DND-41 (cell line): ENCODE results near the gene FAM170B.

Experiments used
- ATAC-seq: fragments of 200-7000 bp; cut with Tn5 transposase; 3 replicates; pipeline ENCODE4 v1.9.1; 2021; ENCODE audit warnings: low read depth; ENCODE audit not compliant: insufficient read depth
- DNase-seq: peaks from one replicate; pipeline ENCODE4 v3.0.0-alpha.2; 2020
- H2AFZ ChIP-seq: 2 replicates; pipeline ENCODE4 v1.6.0; 2012; ENCODE audit warnings: low read depth, low read length
- H3K27ac ChIP-seq: 2 replicates; pipeline ENCODE4 v1.5.1; 2012; ENCODE audit warnings: low read length, inconsistent platforms
- H3K27me3 ChIP-seq: fragments of 200-600 bp; sonication (generic); 2 replicates; pipeline ENCODE4 v1.6.0; 2012; ENCODE audit warnings: low read length, mild to moderate bottlenecking, inconsistent platforms; ENCODE audit not compliant: insufficient read depth, poor library complexity
- H3K36me3 ChIP-seq: 2 replicates; pipeline ENCODE4 v1.5.1; 2012; ENCODE audit warnings: low read length, inconsistent platforms; ENCODE audit not compliant: insufficient read depth
- H3K4me1 ChIP-seq: 2 replicates; pipeline ENCODE4 v1.5.1; 2012; ENCODE audit warnings: mild to moderate bottlenecking, low read length; ENCODE audit not compliant: insufficient read depth
- H3K4me2 ChIP-seq: 2 replicates; pipeline ENCODE4 v1.6.0; 2012; ENCODE audit warnings: mild to moderate bottlenecking, moderate library complexity, low read length, inconsistent platforms; ENCODE audit not compliant: insufficient read depth
- H3K4me3 ChIP-seq, 2 experiments: fragments of 200-600 bp in 1 of 2; shearing (Covaris generic) in 1 of 2; 2 replicates each; pipeline ENCODE4 v1.5.1; 2012 to 2016; ENCODE audit warnings: inconsistent platforms in 2 of 2, low read length in 2 of 2, mild to moderate bottlenecking in 2 of 2, low read depth in 1 of 2, moderate library complexity in 1 of 2
- H3K79me2 ChIP-seq: 2 replicates; pipeline ENCODE4 v1.6.0; 2012; ENCODE audit warnings: low read length, inconsistent platforms; ENCODE audit not compliant: insufficient read depth
- H3K9ac ChIP-seq: 2 replicates; pipeline ENCODE4 v1.6.0; 2012; ENCODE audit warnings: low read depth, mild to moderate bottlenecking, inconsistent platforms, low read length, moderate library complexity
- H3K9me3 ChIP-seq: 2 replicates; pipeline ENCODE4 v1.5.1; 2012; ENCODE audit warnings: low read length, moderate library complexity, mild to moderate bottlenecking, inconsistent platforms; ENCODE audit not compliant: insufficient read depth, severe bottlenecking
- H4K20me1 ChIP-seq: 2 replicates; pipeline ENCODE4 v1.6.0; 2012; ENCODE audit warnings: low read length; ENCODE audit not compliant: insufficient read depth
- CTCF ChIP-seq: IDR thresholded peaks from 2 replicates; pipeline ENCODE4 v1.5.1; 2012; ENCODE audit warnings: borderline replicate concordance, low read length, moderate library complexity, mild to moderate bottlenecking; ENCODE audit not compliant: poor library complexity, severe bottlenecking; ENCODE audit errors: extremely low read depth
- EZH2 ChIP-seq: IDR thresholded peaks from 3 replicates; pipeline ENCODE4 v1.6.1; 2012; ENCODE audit warnings: borderline replicate concordance, low read depth, mild to moderate bottlenecking, moderate library complexity, low read length, inconsistent platforms; ENCODE audit not compliant: severe bottlenecking

The FAM170B gene

GRCh38 chr10:49120911-49121310 is 12.9 kb downstream of the FAM170B start:
- Histone ChIP-seq H3K4me2 (no peak overlapping the region), H3K27ac (no peak overlapping the region), H3K27me3 (peaks cover 4% of the 10 kb centered on the region), H3K36me3 (no peaks in the 10 kb centered on the region), H2AFZ (no peak overlapping the region), H3K9me3 (no peaks in the 10 kb centered on the region), H4K20me1 (no peaks in the 10 kb centered on the region), H3K9ac (no peak overlapping the region), H3K79me2 (no peaks in the 10 kb centered on the region), H3K4me3 (no peak overlapping the region), H3K4me1 (no peaks in the 10 kb centered on the region)
- DNase-seq, result no peak
- TF ChIP-seq EZH2 (no peak), CTCF (no peak)
- no peak for ATAC-seq

- no peak for DNase-seq
- Histone ChIP-seq H3K4me2 (no peak overlapping the region), H3K9me3 (no peaks in the 10 kb centered on the region), H2AFZ (no peak overlapping the region), H3K36me3 (no peaks in the 10 kb centered on the region), H3K4me3 (no peak overlapping the region), H3K9ac (no peak overlapping the region), H4K20me1 (no peaks in the 10 kb centered on the region), H3K27me3 (peaks cover 4% of the 10 kb centered on the region), H3K27ac (no peak overlapping the region), H3K4me1 (no peaks in the 10 kb centered on the region), H3K79me2 (no peaks in the 10 kb centered on the region)
- TF ChIP-seq EZH2 (no peak), CTCF (no peak)
- no peak for ATAC-seq
These were observed 14.1 kb downstream of the FAM170B start for GRCh38 chr10:49119746-49120145.

GRCh38 chr10:49118430-49119074 is 15.3 kb downstream of the FAM170B start:
- Histone ChIP-seq H3K9ac (no peak overlapping the region), H3K4me2 (no peak overlapping the region), H2AFZ (no peak overlapping the region), H3K27ac (no peak overlapping the region), H3K9me3 (no peaks in the 10 kb centered on the region), H3K4me3 (no peak overlapping the region), H3K4me1 (no peaks in the 10 kb centered on the region), H3K36me3 (no peaks in the 10 kb centered on the region), H3K27me3 (peaks cover 4% of the 10 kb centered on the region), H3K79me2 (no peaks in the 10 kb centered on the region), H4K20me1 (no peaks in the 10 kb centered on the region)
- TF ChIP-seq CTCF (no peak), EZH2 (no peak)
- ATAC-seq (no peak), DNase-seq (no peak)
